HFFc6 (cell line): ENCODE data around the gene DNAJC1. TPM values are rescaled to one million over a fixed set of nuclear protein-coding genes. Genes with fewer than 3 reads are reported as not detected.
"Not testable (repeated sequence)": the region's sequence is repeated elsewhere in the genome, so short reads cannot be mapped to it uniquely, and the experiment has no call there.

Experiments
- DNase-seq: peaks from one replicate; pipeline ENCODE4 v3.0.0-alpha.2; 2018
- H3K27ac Mint-ChIP-seq: 2 replicates; pipeline ENCODE4 v1.8.0; 2020; ENCODE audit warnings: mild to moderate bottlenecking, mixed read lengths
- H3K27me3 Mint-ChIP-seq: 2 replicates; pipeline ENCODE4 v1.8.0; 2021; ENCODE audit warnings: mild to moderate bottlenecking, moderate library complexity, mixed read lengths; ENCODE audit not compliant: insufficient read depth
- H3K36me3 Mint-ChIP-seq: 2 replicates; pipeline ENCODE4 v1.8.0; 2021; ENCODE audit warnings: low read depth, mixed read lengths
- H3K4me1 Mint-ChIP-seq: 2 replicates; pipeline ENCODE4 v1.8.0; 2020; ENCODE audit warnings: low read depth, mixed read lengths
- H3K4me3 Mint-ChIP-seq: 2 replicates; pipeline ENCODE4 v1.8.0; 2020; ENCODE audit warnings: mild to moderate bottlenecking, moderate library complexity, mixed read lengths
- H3K9me3 Mint-ChIP-seq: 2 replicates; pipeline ENCODE4 v1.8.0; 2020; ENCODE audit warnings: mild to moderate bottlenecking, mixed read lengths
- total RNA-seq, 6 experiments: library from RNA; stranded (reverse); fragmentation: NEBNext Ultra II Directional; extraction: Animal tissue kit (Norgen Biotek cat#: 25700); gene quantifications; 2 replicates in 1 of 6; 3 replicates in 5 of 6; pipeline ENCODE4 v1.2.3, GENCODE V29; 2021
- TF ChIP-seq, protein P1 (sequence below): fragments of 200-600 bp; sonication (generic); IDR thresholded peaks from 2 replicates; pipeline ENCODE4 v1.5.0; 2021; ENCODE audit warnings: antibody characterized with exemption, mild to moderate bottlenecking

DNAJC1 gene
- total RNA-seq, 6 experiments from 2014 or later, result 17.3 to 25.5 (median 17.9) TPM

DNA sequence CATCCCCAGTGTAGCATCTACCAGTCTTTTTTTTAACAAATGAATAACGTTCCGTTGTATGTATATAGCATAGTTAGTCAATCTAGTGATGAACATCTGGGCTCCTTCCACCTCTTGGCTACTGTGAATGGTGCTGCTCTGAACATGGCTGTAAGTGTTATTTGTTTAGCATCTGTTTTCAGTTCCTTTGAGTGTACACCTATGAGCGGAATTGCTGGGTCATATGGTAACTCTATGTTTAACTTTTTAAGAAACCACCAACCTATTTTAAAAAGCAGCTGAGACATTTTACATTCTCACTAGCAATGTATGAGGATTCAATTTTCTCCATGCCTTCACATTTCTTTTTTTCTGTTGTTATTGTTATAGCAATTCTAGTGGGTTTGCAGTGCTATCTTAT lies 178.2 kb downstream of the DNAJC1 start:
- Mint-ChIP-seq H3K9me3 (peaks cover 51% of the 10 kb centered on the region), H3K4me1 (no peaks in the 10 kb centered on the region), H3K4me3 (no peak overlapping the region), H3K27ac (no peak overlapping the region), H3K36me3 (peaks cover 48% of the 10 kb centered on the region), H3K27me3 (peaks cover 1% of the 10 kb centered on the region; the same call in 1 of the 2 replicates)
- no peak for DNase-seq
- TF ChIP-seq, protein P1, sequence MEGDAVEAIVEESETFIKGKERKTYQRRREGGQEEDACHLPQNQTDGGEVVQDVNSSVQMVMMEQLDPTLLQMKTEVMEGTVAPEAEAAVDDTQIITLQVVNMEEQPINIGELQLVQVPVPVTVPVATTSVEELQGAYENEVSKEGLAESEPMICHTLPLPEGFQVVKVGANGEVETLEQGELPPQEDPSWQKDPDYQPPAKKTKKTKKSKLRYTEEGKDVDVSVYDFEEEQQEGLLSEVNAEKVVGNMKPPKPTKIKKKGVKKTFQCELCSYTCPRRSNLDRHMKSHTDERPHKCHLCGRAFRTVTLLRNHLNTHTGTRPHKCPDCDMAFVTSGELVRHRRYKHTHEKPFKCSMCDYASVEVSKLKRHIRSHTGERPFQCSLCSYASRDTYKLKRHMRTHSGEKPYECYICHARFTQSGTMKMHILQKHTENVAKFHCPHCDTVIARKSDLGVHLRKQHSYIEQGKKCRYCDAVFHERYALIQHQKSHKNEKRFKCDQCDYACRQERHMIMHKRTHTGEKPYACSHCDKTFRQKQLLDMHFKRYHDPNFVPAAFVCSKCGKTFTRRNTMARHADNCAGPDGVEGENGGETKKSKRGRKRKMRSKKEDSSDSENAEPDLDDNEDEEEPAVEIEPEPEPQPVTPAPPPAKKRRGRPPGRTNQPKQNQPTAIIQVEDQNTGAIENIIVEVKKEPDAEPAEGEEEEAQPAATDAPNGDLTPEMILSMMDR, result no peak

DNA sequence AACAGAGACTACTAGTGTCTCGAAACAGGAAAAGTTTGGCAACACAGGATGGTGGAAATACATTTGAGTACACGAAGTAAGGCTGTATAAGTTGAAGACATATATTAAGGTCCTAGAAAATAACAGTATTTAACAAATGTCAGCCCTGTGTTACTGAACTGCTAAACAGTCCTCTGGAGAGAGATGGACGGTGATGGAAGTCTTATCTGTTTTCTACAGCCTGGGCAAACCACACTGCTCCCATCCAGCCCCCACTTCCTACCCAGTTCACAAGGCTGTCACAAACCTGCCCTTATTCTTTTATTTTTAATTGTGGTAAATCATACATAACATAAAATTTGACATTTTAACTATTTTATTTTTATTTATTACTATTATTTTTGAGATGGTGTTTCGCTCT lies 179.1 kb downstream of the DNAJC1 start:
- Mint-ChIP-seq H3K27me3 (peaks cover 1% of the 10 kb centered on the region; the same call in 1 of the 2 replicates), H3K36me3 (peaks cover 39% of the 10 kb centered on the region), H3K9me3 (peaks cover 42% of the 10 kb centered on the region), H3K4me3 (no peak overlapping the region), H3K27ac (no peak overlapping the region), H3K4me1 (no peaks in the 10 kb centered on the region)
- TF ChIP-seq, protein P1, result no peak
- no peak for DNase-seq

DNA sequence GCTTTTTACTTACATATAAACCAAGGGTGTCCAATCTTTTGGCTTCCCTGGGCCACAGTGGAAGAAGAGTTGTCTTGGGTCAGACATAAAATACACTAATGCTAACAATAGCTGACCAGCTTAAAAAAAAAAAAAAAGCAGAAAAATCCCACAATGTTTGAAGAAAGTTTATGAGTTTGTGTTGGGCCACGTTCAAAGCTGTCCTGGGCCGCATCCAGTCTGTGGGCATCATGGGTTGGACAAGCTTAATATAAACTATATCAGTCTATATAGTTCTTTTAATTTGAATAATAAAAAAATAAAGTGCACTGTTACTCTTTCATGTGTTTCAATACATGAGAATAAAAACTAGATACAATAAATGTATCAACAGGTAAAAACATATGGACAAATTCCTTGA lies 179.9 kb downstream of the DNAJC1 start:
- TF ChIP-seq, protein P1, result no peak
- Mint-ChIP-seq H3K4me3 (no peak overlapping the region), H3K4me1 (no peaks in the 10 kb centered on the region), H3K36me3 (peaks cover 35% of the 10 kb centered on the region), H3K9me3 (peaks cover 36% of the 10 kb centered on the region), H3K27ac (no peak overlapping the region), H3K27me3 (peaks cover 1% of the 10 kb centered on the region; the same call in 1 of the 2 replicates)
- DNase-seq, result no peak

DNA sequence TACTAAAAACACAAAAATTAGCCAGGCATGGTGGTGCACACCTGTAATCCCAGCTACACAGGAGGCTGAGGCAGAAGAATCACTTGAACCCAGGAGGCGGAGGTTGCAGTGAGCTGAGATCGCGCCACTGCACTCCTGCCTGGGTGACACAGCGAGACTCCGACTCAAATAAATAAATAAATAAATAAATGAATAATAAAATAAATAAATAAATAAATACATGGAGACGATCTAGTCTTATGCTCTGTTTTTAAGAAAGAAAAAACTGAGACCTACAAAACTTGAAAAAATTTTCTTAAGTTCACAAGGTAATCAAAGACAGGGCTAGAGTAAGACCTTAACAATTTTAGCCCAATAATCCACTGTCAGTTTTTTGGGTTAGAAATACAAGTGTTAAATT lies 181.3 kb downstream of the DNAJC1 start:
- Mint-ChIP-seq H3K9me3 (peaks cover 23% of the 10 kb centered on the region), H3K36me3 (peaks cover 25% of the 10 kb centered on the region)
- DNase-seq, H3K4me3 Mint-ChIP-seq, H3K4me1 Mint-ChIP-seq, H3K27ac Mint-ChIP-seq, H3K27me3 Mint-ChIP-seq: not testable (repeated sequence)

DNA sequence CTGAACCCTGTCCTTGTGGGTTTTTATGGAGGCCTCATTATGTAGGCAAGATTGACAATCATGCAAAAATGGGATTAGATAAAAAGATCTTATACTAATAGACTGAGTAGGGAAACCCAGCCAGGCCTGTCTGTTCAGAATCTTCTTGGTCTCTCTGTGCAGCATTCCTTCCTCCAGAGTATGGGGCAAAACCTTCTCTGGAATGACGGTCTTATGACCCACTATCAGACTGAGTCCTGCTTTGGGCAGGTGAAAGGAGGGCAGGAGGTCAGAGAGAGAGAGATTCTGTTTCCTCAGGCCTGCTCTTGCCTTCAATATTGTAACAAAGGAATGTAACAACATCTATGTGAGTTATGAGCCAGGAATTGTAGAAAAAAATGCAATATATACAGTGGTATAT lies 182.6 kb downstream of the DNAJC1 start:
- Mint-ChIP-seq H3K36me3 (peaks cover 15% of the 10 kb centered on the region), H3K27ac (no peak overlapping the region), H3K9me3 (peaks cover 11% of the 10 kb centered on the region), H3K4me1 (no peaks in the 10 kb centered on the region), H3K4me3 (no peak overlapping the region), H3K27me3 (peaks cover 1% of the 10 kb centered on the region; the same call in 1 of the 2 replicates)
- no peak for DNase-seq
- TF ChIP-seq, protein P1, result no peak

DNA sequence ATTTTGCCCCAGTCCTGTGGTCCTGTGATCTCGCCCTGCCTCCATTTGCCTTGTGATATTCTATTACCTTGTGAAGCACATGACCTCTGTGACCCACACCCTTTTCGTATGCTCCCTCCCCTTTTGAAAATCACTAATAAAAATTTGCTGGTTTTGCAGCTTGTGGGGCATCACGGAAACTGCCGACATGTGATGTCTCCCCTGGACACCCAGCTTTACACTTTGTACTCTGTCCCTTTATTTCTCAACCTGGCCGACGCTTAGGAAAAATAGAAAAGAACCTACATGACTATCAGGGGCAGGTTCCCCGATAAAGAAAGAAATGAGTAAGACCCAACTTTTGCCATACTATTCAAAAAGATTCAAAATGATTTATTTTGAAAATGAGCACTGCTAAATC lies 185.1 kb downstream of the DNAJC1 start:
- H3K4me1 Mint-ChIP-seq, H3K9me3 Mint-ChIP-seq, H3K27me3 Mint-ChIP-seq, H3K36me3 Mint-ChIP-seq, H3K27ac Mint-ChIP-seq, H3K4me3 Mint-ChIP-seq, DNase-seq: not testable (repeated sequence)

DNA sequence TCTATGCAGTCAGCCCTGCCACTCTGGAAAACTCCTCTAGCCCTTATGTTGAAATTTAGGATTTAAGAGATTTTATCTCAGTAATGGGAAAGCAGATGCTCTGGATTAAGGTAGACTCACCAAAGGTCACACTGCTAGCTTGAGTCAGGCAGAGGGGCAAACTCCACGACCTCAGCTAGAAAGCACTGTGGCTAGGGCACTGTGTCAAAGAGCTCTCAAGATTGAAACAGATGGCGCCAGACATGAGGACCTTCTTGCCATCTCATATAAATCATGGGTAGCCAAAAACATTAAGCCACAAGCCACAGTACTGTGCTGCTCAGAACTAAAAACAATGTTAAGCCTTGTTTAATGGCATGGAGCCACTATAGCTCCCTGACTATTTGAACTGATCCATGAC lies 188.7 kb downstream of the DNAJC1 start:
- no peaks in the 10 kb centered on the region for H3K9me3 Mint-ChIP-seq
- TF ChIP-seq, protein P1, result no peak
- H3K27ac Mint-ChIP-seq, result no peak overlapping the region
- no peaks in the 10 kb centered on the region for H3K27me3 Mint-ChIP-seq
- H3K4me1 Mint-ChIP-seq, result 0 out of 2 replicates have a peak, but pooled peaks cover 12% of the 10 kb centered on the region
- no peaks in the 10 kb centered on the region for H3K36me3 Mint-ChIP-seq
- DNase-seq, result no peak
- no peak overlapping the region for H3K4me3 Mint-ChIP-seq
